GM19328 (cell line): ENCODE measurements around the gene SMYD1.

Experiments used
- ATAC-seq: cut with Tn5 transposase; IDR thresholded peaks from one replicate; pipeline ENCODE4 v1.9.1; 2021; ENCODE audit warnings: mild to moderate bottlenecking, moderate library complexity; ENCODE audit not compliant: unreplicated experiment

SMYD1 gene

DNA sequence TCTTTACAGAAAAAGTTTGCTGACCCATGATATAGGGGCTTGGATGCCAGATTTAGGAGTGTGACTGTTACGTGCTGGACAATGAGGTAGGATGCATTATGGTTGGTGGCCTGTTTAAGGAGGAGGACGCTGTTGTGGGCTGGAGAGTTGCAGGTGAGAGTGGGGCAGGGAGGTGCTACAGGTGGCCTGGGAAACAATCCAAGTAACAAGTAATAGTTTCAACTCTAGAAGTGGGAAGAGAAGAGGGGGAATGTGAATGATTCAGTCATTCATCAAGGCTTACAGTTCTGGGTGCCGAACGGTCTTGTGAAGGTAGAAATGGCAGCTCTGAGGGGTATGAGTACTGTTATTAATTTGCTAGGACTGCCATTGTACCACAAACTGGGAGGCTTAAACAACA, 54.1 kb downstream of the SMYD1 start:
- no peak for ATAC-seq

DNA sequence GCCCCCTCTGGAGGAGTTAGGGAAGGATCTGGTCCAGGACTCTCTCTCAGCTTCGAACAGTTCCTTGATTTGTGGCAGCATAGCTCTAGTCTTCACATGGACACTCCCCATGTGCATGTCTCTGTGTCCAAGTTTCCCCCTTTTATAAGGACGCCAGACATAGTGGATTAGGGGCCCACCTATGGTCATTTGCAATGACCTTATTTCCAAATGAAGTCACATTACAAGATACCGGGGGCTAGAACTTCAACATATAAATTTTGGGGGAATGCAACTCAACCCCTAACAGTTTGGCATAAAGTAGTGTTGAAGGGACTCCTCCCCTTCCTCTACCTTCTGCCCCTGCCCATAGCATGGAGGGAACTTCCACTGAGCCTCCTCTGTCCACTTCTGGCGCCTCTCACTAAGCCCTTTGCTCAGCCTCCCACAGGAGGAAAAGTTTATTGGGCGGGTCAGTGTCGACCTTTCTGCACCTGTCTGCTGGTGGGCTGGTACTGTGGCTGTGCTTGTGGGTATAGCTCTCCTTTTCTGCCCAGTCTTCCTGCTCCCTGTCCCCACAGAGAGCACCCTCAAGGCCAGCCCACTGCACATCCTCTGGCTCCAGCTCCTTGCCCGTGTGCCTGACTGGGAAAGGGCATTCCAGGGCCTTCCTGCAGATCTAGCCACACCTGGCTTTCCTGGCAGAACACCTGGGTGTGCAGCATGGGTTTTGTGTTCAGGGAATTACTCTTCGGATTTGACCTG, 54.7 kb downstream of the SMYD1 start:
- ATAC-seq, result no peak

DNA sequence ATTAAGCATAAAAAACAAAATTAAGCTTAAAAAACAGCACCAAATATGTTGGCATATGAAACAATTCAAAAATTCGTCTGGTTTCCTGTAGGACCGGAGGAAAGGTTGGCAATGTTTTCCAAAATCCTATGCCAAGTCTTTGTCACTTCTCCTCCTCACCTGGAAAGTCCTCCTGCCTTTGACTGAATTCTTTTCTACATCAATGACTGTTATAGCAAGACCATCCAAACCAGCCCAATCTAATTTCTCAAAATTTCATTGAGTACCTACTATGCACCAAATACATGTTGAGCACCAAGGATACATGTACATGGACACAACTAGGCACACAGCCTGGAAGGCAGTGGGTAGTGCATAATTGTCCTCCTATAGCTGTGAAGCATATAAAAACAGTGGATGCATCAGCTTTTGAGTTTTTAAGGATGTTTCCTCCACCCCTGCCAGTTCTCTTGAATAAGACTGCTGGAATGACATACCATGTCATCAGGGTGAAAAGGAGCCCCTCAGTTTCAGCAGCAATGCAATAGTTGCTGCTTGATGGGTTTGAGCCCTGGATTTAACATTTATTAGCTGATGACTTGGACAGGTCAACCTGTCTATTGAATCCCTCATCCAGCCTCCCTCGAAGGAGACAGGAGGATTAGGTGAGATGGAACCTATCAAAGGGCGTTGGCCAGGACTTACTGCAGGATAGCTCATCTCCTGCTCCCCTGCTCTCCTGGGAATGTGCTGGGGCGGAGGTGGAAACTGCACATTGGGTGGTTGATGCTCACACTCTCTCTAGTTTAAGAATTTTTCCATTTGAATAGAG, 55.7 kb downstream of the SMYD1 start:
- no peak for ATAC-seq

DNA sequence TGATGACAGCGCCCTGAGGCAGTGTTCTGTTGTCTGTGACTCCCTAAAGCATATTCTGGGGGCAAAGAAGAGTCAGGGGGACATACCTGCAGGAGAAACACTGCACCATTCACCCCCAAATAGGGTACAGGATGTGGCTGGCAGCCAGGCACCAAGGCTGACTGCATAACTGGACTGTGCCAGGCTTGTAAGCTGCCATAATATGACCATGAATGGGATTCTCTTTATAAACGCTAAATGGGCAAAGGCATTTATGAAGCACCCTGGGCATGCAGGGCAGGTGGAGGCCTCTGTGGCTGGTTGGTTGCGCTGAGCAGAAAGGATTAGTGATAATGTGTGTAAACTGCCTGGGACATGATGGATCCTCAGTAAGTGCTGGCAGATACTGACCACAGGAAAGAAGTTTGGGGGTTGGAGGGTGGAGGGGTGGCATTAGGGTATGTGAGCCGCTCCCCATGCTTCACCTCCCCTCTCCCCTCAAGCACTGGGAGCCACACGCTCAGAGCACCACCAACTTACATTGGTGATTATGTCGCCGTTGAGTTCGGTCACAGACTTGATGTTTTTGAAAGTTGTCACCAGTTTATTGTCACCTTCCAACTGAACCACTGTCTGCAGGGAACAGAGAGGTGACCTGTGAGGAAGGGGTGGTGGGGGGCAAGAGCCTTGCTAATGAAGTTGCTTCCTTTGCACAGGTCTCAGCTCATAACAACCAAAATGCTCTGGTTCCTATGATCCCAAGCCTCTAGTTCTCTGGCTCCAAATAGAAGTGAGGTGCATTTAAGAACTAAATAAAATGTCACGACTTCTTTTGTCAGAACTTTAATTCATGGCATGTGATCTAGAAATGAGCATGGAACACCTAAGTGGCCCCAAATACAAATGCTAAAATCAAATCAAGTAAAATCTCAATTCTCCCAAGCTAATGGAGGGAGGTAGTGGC, 56.6 kb downstream of the SMYD1 start:
- no peak for ATAC-seq

DNA sequence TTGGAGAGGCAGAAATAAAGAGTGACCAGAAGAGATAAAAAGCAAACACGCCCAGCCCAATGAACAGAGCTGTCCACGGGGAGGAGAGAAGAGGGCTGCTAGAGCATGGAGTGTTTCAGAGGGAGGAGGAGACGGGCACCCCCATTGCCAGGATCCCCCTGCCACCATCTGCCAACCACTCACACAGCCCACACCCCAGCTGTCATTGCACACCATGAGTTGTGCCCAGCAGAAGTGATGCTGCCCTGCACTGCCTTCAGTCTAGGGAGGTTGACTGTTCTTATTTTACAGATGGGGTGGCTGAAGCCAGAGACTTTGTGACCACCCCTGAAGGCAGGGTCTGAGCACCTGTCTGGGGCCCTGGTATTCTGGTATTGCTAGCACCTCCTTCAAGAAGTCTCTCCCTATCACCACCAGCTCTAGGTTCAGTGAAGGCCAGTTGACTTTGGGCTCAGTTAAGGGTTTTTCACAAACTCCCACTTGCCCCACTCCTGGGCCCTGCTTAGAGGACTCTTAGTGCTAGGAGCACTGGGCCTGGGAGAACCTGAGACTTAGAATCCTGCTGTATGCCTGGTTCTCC, 57.8 kb downstream of the SMYD1 start:
- no peak for ATAC-seq

DNA sequence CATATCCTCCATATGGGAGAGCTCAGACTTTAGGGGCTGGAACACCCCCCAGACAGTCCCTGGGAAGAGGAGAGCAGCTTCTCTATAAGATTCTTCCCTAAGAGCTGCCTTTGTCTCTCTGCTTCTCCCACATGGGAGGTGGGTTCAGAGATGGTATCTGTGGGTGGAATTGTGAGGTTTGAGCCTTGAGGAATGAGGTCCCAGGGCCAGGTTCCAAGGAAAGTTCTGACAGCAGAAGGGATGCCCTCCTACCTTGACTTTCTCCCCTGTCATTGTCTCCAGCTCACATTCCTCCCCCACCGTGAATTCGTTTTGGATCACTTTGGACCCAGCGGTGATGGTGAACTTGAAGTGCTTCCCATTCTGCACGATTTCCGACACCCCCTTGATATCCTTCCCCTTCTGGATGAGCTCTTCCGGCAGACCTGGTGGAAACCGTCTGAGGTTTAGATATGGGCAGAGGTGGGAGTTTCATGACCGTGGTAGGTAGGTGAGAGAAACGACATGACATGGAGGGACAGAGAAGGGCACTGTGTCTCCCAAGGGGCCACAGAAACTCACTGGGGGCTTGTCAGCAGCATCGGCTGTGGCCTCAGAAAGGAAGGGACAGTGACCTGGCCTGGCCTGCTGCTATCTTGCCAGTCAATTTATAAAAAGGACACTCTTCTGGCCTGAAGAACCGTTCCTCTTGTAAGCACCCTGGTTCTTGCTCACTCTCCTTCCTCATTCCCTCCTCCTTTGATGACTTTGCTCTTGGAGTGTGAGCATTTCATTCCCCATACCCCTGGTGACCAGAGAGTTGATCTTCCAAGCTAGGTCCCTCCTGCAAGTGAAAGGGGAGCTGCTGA, 58.5 kb downstream of the SMYD1 start:
- ATAC-seq, result no peak

DNA sequence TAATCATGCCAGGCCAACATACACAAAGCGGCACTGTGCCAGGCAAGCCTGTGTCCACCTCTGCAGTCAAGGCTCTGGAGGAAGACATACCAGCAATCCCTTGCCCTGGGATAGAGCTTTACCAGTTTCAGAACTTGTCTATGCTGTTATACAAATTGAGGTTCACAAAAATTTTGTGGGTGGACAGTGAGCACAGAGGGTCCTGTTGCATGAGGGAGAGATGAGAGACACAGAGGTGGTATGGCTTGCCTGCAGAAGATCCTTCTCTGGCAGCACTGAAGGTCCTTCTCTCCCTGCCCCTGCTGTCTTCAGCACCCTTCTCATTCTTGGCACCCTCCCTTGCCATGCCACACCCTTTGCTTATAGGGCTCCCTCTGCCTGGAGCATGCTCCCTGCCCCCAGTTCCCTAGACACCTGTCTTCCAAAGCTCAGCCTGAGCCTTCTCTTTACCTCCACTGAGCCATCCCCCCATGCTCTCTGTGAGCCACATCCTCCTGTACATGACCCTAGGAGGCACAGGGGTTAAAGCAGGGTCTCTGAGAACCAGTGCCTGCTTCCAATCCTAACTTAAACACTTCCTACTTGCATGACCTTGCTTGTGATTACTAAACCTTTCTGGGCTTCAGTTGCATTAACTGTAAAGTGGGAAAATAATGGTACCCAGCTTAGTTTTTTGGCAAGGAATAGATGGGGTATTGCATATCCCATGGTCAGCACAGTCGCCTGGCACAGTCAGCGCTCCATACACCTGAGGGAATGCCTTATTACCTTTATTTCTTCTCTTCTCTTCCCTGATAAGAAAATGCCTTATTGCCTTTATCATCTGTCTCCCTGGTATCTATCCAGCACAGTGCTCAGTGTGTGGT, 59.4 kb downstream of the SMYD1 start:
- no peak for ATAC-seq

DNA sequence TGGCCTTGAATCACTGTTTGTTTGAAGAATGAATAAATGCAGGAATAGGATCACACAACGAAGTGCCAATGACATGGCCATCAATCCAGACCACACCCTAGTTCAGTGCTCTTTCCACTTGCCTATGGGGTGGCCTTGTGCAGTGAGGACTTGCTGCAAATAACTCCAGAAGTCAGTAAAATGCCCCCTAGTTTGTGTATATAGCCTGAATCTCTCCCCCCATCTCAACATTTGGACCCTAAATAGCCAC, 59.9 kb downstream of the SMYD1 start:
- no peak for ATAC-seq

DNA sequence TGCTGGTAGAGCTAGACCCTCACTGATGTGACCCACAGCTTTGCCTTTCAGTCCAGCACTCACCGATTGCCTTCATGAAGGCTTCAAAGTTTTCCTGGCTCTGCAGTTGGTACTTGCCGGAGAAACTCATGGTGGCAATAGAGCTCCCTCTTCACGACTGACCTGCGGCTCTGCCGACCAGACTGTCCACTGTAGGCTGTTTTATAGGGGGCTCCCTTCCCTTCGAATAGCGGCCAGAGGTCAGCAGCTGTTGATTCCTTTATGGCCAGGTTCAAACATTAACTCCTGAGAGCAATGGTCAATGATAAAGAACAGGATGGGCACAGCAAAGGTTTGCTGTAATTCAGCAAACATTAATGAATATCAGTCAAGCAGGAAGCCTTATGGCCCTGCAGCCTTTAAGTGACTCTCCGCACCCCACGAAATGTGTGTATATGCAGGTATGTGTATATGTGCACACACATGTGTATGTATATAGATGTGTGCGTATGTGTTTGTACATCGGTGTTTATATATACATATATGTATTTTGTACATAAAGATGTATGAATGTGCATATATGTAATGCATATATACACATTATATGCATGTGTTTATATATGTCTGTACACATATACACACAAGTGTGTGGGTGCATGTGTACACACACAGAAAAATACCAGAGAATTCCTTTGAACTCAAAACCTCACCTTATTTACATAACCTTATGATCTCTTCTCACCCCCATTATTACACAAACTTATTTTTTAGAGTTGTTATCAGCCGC, 60.4 kb downstream of the SMYD1 start, which contains the start of gene FABP1:
FABP1 (minus strand) TSS at position 175 of the 766 bp plus-strand sequence; CDS start at position 130, 45 bp downstream.
- ATAC-seq, result no peak

DNA sequence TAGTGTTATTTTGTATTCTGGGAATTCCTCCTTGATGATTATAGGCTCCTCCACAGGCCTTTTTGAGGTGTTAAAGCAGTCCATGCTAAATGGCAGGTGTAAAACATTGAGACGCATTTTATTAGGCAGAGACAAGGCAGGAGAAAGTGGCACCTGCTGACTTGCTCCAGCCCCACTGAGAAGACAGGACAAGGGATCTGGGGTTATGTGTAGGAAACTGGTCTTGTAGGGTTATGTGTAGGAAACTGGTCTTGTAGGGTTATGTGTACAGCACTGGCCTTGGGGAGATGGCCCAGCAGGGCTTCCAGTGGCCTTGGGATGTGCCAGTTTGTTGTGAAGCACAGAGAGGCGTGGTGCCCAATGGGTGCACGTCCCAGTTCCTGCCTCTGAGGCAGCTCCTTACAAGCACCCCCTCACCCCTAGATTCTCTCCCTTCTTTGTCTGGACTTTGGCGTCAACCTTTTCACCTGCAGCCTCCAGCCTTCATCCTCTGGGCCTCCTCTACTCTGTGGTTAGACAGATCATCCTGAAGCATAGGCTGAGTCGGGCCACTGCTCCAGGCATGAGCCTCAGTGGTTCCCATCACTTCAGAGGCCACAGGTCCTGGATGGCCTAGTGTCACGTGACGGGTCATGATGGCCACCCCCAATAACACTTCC, 61.2 kb downstream of the SMYD1 start:
- ATAC-seq, result no peak

DNA sequence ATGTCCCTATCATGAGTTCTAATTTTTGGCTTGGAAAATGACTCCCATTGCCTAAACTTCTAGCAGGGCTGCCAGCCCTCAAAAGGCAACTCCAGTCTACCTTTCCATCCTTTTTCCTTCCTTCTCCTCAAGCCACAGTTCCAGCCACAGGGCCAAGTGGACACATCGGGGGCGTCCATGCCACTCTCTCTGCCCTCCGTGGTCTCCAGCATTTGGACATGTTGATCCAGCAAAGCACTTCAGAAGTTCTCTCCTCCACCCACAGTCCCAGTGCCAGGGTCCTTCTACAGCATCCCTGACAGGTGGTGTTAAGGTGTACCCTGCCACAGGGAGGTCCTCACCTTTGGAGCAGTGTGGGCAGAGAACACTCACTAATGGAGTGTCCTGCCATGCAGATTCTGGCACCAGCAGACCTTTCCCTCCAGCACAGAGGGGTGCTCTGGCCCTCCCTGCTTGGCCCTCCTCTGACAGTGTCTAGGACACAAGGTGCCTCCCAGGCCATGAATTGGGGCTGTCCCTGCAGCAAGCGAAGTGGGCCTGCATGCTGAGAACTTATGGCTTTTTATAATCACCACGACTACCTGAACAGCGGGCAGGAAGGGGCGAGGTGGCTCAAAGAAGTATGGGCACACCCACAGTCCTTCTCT, 61.8 kb downstream of the SMYD1 start:
- no peak for ATAC-seq

DNA sequence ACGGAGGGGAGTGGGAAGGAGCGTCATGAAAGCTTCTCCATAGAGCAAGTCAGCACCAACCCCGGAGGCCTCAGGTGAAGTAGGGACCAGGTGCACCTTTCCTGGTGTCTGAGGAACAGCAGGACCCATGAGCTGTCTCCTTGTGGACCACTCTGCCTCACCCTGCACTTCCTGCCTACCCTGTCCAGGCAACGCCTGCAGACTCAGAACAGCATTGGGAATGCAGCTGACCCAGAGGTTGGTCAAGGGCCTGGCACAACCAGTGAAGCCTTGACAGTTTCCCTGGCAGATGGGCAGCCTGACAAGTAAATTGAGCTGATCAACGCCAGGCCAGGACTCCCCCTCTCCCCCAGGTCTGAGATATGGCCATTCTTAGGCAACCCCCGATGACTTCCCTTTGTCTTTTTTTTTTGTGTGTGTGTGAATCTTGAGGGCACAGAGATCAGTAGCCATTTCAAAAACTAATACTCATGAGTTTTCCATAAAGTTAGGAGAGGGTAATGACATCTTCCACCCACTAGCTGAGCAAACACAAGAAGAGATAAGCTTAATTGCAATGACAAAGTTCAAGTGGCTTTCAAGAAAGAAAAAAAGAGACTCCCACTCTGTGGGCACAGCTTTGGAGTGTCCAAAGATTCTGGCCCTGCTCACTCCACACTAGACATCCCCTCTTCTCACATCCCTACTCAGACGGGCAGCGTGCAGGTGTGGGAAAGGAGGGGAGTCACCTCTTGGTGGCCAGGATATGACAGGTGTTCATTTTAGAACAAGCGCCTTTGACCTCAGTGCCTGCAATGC, 63.8 kb downstream of the SMYD1 start:
- no peak for ATAC-seq

DNA sequence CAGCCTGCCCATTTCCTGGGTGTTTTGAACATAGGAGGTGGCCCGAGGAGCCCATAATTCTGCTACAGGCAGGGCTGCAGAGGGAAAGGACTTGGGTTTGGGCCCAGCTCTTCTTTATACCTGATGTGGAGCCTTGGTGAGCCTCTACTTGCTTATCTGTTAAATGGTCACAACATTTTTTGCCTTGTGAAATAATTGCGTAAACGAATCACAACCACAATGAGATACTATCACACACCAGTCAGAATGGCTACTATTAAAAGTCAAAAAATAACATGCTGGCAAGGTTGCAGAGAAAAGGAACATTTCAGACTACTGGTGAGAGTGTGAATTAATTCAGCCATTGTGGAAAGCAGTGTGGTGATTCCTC, 64.4 kb downstream of the SMYD1 start:
- no peak for ATAC-seq

DNA sequence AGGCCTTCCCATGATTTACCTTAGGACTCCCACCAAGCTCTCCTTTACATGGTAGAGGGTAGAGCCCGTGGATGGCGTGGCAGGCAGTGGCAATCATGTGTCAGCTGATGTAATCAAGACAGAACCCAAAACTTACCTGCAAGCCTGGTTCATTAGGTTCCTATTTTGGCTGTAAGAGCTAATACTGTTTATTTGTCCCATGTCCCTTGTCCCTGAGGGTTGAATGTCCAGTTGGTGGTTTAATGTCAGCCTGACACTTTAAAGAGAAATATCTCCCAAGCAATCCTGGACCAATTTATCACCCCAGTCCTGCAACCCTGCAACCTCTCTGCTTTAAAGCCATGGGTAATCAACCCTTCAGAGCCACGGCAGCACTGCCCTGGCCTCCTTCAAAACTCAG, 66.2 kb downstream of the SMYD1 start:
- ATAC-seq, result no peak

DNA sequence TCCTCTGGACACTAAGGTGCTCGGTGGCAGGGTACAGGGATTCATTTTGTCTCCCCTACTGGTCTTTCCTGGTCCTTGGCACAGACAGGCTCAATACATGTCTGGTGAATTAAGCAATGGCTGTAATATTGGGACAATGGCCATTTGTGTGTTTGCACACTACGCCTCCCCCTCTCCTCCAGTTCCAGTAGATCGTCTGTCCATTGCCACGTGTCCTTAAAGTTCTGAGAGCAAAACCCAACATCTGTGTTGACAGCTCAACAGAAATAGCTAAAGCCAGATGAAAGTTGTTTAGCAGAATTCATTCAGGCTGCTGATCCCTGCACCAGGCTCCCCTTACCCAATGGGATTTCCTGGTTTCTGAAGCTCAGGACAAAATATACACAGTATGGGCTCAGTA, 69.2 kb downstream of the SMYD1 start:
- ATAC-seq, result no peak

DNA sequence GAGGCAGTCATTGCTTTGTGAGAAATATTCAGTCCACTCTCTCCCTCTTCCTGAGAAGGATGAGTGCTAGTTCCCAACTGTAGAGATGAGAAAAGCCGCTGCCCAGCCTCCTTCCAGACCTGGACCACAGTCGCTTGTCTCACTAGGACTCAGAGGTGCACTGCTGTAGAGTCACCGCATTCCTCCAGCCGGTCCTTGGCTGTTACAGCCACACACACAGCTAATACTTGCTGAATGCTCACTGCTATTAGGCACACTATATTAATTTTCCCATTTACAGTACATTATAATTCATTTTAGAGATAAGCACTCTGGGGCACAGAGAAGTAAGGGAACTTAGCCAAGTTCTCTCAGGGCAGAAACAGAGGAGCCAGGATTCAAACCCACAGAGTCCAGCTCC, 70.2 kb downstream of the SMYD1 start:
- ATAC-seq, result no peak

DNA sequence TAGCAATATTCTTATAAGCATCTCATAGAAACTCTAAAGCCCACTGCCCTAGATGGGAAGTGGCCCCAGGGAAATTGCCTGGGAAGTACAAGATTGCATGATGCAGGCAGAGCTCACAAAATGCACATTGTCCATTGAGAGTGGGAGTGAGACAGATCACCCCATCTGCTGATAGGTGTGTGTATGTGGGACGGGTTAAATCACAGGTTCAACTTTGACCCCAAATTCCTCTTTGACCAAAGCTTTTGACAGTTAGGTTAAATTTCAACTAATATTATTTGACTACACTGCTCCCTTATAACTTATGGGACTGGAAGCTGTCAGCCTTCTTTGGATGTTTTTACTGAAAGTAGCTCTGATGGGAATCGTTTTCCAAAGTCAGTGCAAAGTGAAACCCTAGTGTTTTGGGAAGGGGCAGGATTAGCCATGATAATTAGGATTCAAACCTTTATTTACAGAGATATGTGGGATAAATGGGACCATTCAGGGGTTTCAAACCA, 71.6 kb downstream of the SMYD1 start:
- no peak for ATAC-seq
